ENCODE data around the gene ZNF343. TPM values are rescaled to one million over a fixed set of nuclear protein-coding genes. Genes with fewer than 3 reads are reported as not detected.

ZNF343 gene
- polyA plus RNA-seq, 1 of the 3 experiments (the other 2 are of a cell fraction), result 11.0 TPM

DNA sequence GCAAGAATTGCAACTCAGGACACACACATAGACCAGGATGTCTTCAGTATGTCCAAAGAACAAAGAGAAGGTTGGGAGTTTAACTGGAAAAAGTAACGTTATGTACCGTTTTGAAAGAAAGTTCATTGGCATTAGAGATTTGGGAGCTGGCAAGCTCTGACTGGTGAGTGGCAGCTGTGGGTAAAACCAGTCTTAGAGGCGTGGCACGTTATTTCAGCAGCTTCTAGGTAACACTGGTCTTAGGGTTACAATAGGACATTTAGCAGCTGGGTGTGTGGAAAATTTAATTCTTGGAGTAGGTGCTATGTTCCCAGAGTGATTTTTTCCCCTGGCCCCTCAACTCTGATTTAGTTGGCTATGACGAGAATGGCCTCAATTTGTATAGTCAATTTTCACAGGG, 57.3 kb downstream of the ZNF343 start (continued):
- TF ChIP-seq SMC3 (IDR thresholded peaks at IDR 0.05; ENCODE audit: low read depth, low read length) (no peak), MXI1 (IDR thresholded peaks at IDR 0.05; ENCODE audit: low read depth, low read length) (no peak)

GRCh38 chr20:2449386-2449785, 59.3 kb downstream of the ZNF343 start:
- WGBS (ENCODE audit: low lambda C conversion rate), result 57% methylated on average over 1 of the region's 1 CpG
- ChIA-PET CTCF (interaction anchor here (1.4 to 6.2 kb wide), 2 partner anchors 14 to 242 kb away, joined by 4 to 63 read pairs; no protein-coding TSS in a partner anchor), POLR2A (no interaction called here)
- no peaks in the 10 kb centered on the region; a peak in 1 of 4 replicates for H3K4me1 ChIP-seq (ENCODE audit: control insufficient read depth in 1 of 2, insufficient read depth in 2 of 2, low read depth in 1 of 2, low read length in 1 of 2)
- H3K27me3 ChIP-seq (ENCODE audit: insufficient read depth), result no peaks in the 10 kb centered on the region
- H3K9ac ChIP-seq, result no peak overlapping the region
- H3K36me3 ChIP-seq (replicated peaks in 1 of 2; ENCODE audit: control insufficient read depth in 1 of 2, insufficient read depth in 2 of 2, low read length in 1 of 2), result no peaks in the 10 kb centered on the region
- no peak overlapping the region for H3K27ac ChIP-seq (ENCODE audit: low read depth in 2 of 2, low read length in 1 of 2)
- no peaks in the 10 kb centered on the region for H3F3A ChIP-seq (replicated peaks; ENCODE audit: insufficient read depth)
- no peak for DNase-seq
- H4K20me1 ChIP-seq (ENCODE audit: insufficient read depth), result no peaks in the 10 kb centered on the region
- H2AFZ ChIP-seq (ENCODE audit: low read depth), result no peak overlapping the region
- H3K4me2 ChIP-seq, result no peak overlapping the region
- H3K9me3 ChIP-seq, result no peaks in the 10 kb centered on the region
- no peaks in the 10 kb centered on the region for H3K79me2 ChIP-seq (ENCODE audit: insufficient read depth)
- H3K9me2 ChIP-seq, result no peaks in the 10 kb centered on the region
- H3K4me3 ChIP-seq (ENCODE audit: low read depth in 2 of 2, low read length in 1 of 2), result no peak overlapping the region
- TF ChIP-seq, protein P1, sequence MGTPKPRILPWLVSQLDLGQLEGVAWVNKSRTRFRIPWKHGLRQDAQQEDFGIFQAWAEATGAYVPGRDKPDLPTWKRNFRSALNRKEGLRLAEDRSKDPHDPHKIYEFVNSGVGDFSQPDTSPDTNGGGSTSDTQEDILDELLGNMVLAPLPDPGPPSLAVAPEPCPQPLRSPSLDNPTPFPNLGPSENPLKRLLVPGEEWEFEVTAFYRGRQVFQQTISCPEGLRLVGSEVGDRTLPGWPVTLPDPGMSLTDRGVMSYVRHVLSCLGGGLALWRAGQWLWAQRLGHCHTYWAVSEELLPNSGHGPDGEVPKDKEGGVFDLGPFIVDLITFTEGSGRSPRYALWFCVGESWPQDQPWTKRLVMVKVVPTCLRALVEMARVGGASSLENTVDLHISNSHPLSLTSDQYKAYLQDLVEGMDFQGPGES (IDR thresholded peaks at IDR 0.05; ENCODE audit: low read depth, low read length), result no peak
- TF ChIP-seq EP300 (IDR thresholded peaks at IDR 0.05; ENCODE audit: borderline replicate concordance in 1 of 2, low read depth in 1 of 2, low read length in 1 of 2), result no peak
- no peak for TF ChIP-seq SMC3 (IDR thresholded peaks at IDR 0.05; ENCODE audit: low read depth, low read length)
- TF ChIP-seq, protein P2, sequence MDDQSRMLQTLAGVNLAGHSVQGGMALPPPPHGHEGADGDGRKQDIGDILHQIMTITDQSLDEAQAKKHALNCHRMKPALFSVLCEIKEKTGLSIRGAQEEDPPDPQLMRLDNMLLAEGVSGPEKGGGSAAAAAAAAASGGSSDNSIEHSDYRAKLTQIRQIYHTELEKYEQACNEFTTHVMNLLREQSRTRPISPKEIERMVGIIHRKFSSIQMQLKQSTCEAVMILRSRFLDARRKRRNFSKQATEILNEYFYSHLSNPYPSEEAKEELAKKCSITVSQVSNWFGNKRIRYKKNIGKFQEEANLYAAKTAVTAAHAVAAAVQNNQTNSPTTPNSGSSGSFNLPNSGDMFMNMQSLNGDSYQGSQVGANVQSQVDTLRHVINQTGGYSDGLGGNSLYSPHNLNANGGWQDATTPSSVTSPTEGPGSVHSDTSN (IDR thresholded peaks at IDR 0.05), result no peak
- no peak for TF ChIP-seq CHD2 (IDR thresholded peaks at IDR 0.05; ENCODE audit: low read length, partially characterized antibody)
- no peak for TF ChIP-seq NFIC (IDR thresholded peaks at IDR 0.05; ENCODE audit: borderline replicate concordance)

DNA sequence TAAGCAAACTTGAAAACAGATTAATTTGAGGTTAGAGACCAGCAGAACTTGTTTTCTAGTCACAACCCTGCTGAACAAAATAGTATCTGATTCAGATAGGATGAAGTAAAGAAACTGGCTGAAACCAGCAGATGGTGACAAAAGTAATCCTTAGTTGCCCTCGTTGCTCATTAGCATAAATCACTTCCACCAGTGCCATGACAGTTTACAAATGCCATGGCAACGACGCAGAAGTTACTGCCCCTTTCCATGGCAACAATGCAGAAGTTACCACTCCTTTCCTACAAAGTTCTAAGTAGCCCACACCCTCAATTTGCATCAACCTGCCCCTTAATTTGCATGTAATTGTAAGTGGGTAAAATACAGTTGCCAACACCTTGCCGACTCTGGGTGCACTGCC, 61.9 kb downstream of the ZNF343 start:
- H3K36me3 ChIP-seq (replicated peaks in 1 of 2; ENCODE audit: control insufficient read depth in 1 of 2, insufficient read depth in 2 of 2, low read length in 1 of 2), result no peaks in the 10 kb centered on the region
- CTCF ChIA-PET, result interaction anchor here (2.6 kb wide), 1 partner anchor 239 kb away, joined by 9 read pairs; no protein-coding TSS in a partner anchor
- WGBS (ENCODE audit: low lambda C conversion rate), result 36% methylated on average over 4 of the region's 4 CpGs
- H3K4me3 ChIP-seq (ENCODE audit: low read depth in 2 of 2, low read length in 1 of 2), result no peak overlapping the region
- no peaks in the 10 kb centered on the region for H3K9me3 ChIP-seq
- no peak overlapping the region for H3K4me2 ChIP-seq
- no peak overlapping the region for H2AFZ ChIP-seq (ENCODE audit: low read depth)
- no peaks in the 10 kb centered on the region for H3K9me2 ChIP-seq
- H3K9ac ChIP-seq, result no peak overlapping the region
- no peak for DNase-seq
- POLR2A ChIA-PET, result interaction anchor here (1.0 kb wide), 1 partner anchor 23 kb away, joined by 3 read pairs; no protein-coding TSS in a partner anchor
- no peaks in the 10 kb centered on the region for H3K27me3 ChIP-seq (ENCODE audit: insufficient read depth)
- H3K79me2 ChIP-seq (ENCODE audit: insufficient read depth), result no peaks in the 10 kb centered on the region
- H3K4me1 ChIP-seq (ENCODE audit: control insufficient read depth in 1 of 2, insufficient read depth in 2 of 2, low read depth in 1 of 2, low read length in 1 of 2), result no peaks in the 10 kb centered on the region; a peak in 1 of 4 replicates
- H4K20me1 ChIP-seq (ENCODE audit: insufficient read depth), result no peaks in the 10 kb centered on the region
- H3K27ac ChIP-seq (ENCODE audit: low read depth in 2 of 2, low read length in 1 of 2), result no peak overlapping the region
- H3F3A ChIP-seq (replicated peaks; ENCODE audit: insufficient read depth), result no peaks in the 10 kb centered on the region
- no peak for TF ChIP-seq NFIC (IDR thresholded peaks at IDR 0.05; ENCODE audit: borderline replicate concordance)
- no peak for TF ChIP-seq RFX5 (IDR thresholded peaks at IDR 0.05; ENCODE audit: low read length)
- TF ChIP-seq, protein P3, sequence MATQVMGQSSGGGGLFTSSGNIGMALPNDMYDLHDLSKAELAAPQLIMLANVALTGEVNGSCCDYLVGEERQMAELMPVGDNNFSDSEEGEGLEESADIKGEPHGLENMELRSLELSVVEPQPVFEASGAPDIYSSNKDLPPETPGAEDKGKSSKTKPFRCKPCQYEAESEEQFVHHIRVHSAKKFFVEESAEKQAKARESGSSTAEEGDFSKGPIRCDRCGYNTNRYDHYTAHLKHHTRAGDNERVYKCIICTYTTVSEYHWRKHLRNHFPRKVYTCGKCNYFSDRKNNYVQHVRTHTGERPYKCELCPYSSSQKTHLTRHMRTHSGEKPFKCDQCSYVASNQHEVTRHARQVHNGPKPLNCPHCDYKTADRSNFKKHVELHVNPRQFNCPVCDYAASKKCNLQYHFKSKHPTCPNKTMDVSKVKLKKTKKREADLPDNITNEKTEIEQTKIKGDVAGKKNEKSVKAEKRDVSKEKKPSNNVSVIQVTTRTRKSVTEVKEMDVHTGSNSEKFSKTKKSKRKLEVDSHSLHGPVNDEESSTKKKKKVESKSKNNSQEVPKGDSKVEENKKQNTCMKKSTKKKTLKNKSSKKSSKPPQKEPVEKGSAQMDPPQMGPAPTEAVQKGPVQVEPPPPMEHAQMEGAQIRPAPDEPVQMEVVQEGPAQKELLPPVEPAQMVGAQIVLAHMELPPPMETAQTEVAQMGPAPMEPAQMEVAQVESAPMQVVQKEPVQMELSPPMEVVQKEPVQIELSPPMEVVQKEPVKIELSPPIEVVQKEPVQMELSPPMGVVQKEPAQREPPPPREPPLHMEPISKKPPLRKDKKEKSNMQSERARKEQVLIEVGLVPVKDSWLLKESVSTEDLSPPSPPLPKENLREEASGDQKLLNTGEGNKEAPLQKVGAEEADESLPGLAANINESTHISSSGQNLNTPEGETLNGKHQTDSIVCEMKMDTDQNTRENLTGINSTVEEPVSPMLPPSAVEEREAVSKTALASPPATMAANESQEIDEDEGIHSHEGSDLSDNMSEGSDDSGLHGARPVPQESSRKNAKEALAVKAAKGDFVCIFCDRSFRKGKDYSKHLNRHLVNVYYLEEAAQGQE (IDR thresholded peaks at IDR 0.05; ENCODE audit: low read depth, low read length), result no peak
- TF ChIP-seq MEF2A (IDR thresholded peaks at IDR 0.05; ENCODE audit: borderline replicate concordance, low read depth), result no peak
- no peak for TF ChIP-seq GABPA (IDR thresholded peaks at IDR 0.05; ENCODE audit: low read depth)
- no peak for TF ChIP-seq FOXJ3 (CRISPR knock-in tag; IDR thresholded peaks at IDR 0.05)
- no peak for TF ChIP-seq EP300 (IDR thresholded peaks at IDR 0.05; ENCODE audit: borderline replicate concordance in 1 of 2, low read depth in 1 of 2, low read length in 1 of 2)
- no peak for TF ChIP-seq USF1 (IDR thresholded peaks at IDR 0.05; ENCODE audit: borderline replicate concordance, low read depth)
- TF ChIP-seq, protein P1 (IDR thresholded peaks at IDR 0.05; ENCODE audit: low read depth, low read length), result no peak
- no peak for TF ChIP-seq GATA2 (CRISPR knock-in tag; IDR thresholded peaks at IDR 0.05)
- no peak for TF ChIP-seq FOSL2 (IDR thresholded peaks at IDR 0.05; ENCODE audit: borderline replicate concordance, low read depth)
- no peak for TF ChIP-seq YY1 (IDR thresholded peaks at IDR 0.05; ENCODE audit: low read depth)

Data from SK-N-SH (cell line).